H9 (cell line): ENCODE results near the gene PKD1. TPM values are rescaled to one million over a fixed set of nuclear protein-coding genes. Genes with fewer than 3 reads are reported as not detected.

Source experiments
- DNase-seq: peaks from one replicate; pipeline ENCODE4 v3.0.0-alpha.2; 2017
- H2AFZ ChIP-seq: one replicate; pipeline ENCODE4 v1.6.1; 2013; ENCODE audit warnings: mild to moderate bottlenecking, low read length, control low read depth, moderate library complexity
- H2AK5ac ChIP-seq: 2 replicates; pipeline ENCODE4 v1.6.1; 2013; ENCODE audit warnings: low read length, control low read depth, mixed read lengths; ENCODE audit not compliant: insufficient read length
- H2BK120ac ChIP-seq: one replicate; pipeline ENCODE4 v1.6.1; 2013; ENCODE audit warnings: low read depth, mild to moderate bottlenecking, low read length, control low read depth, inconsistent platforms; ENCODE audit not compliant: poor library complexity, severe bottlenecking
- H2BK12ac ChIP-seq: 2 replicates; pipeline ENCODE4 v1.6.1; 2013; ENCODE audit warnings: low read length, control low read depth, mixed read lengths, low read depth; ENCODE audit not compliant: insufficient read length
- H2BK15ac ChIP-seq: 2 replicates; pipeline ENCODE4 v1.6.1; 2013; ENCODE audit warnings: low read depth, low read length, control low read depth
- H2BK20ac ChIP-seq: one replicate; pipeline ENCODE4 v1.6.1; 2013; ENCODE audit warnings: low read depth, mild to moderate bottlenecking, low read length, control low read depth, inconsistent platforms; ENCODE audit not compliant: poor library complexity, severe bottlenecking
- H2BK5ac ChIP-seq: 2 replicates; pipeline ENCODE4 v1.6.1; 2013; ENCODE audit warnings: low read length, control low read depth, mixed read lengths; ENCODE audit not compliant: insufficient read length
- H3K14ac ChIP-seq: 2 replicates; pipeline ENCODE4 v1.6.1; 2013; ENCODE audit warnings: low read length, control low read depth; ENCODE audit not compliant: insufficient read depth
- H3K18ac ChIP-seq: 2 replicates; pipeline ENCODE4 v1.6.1; 2013; ENCODE audit warnings: low read depth, mild to moderate bottlenecking, mixed read lengths, low read length, control low read depth; ENCODE audit not compliant: insufficient read length
- H3K23ac ChIP-seq: 2 replicates; pipeline ENCODE4 v1.6.1; 2013; ENCODE audit warnings: low read length, control low read depth, mixed read lengths, low read depth; ENCODE audit not compliant: insufficient read length
- H3K23me2 ChIP-seq: 2 replicates; pipeline ENCODE4 v1.6.1; 2013; ENCODE audit warnings: low read depth, mild to moderate bottlenecking, mixed read lengths, low read length, control low read depth; ENCODE audit not compliant: insufficient read length, poor library complexity, severe bottlenecking
- H3K27ac ChIP-seq: 2 replicates; pipeline ENCODE4 v1.5.1; 2013; ENCODE audit warnings: low read length, control low read depth, mixed read lengths, low read depth; ENCODE audit not compliant: insufficient read length
- H3K27me3 ChIP-seq: 2 replicates; pipeline ENCODE4 v1.6.1; 2013; ENCODE audit warnings: low read length, control low read depth, inconsistent platforms; ENCODE audit not compliant: insufficient read depth
- H3K4ac ChIP-seq: 2 replicates; pipeline ENCODE4 v1.6.1; 2013; ENCODE audit warnings: low read depth, mild to moderate bottlenecking, control low read depth, inconsistent platforms, low read length, moderate library complexity
- H3K4me1 ChIP-seq: 2 replicates; pipeline ENCODE4 v1.6.1; 2013; ENCODE audit warnings: low read length, control low read depth, inconsistent platforms; ENCODE audit not compliant: insufficient read depth
- H3K4me2 ChIP-seq: 2 replicates; pipeline ENCODE4 v1.6.1; 2013; ENCODE audit warnings: low read length, control low read depth, mixed read lengths; ENCODE audit not compliant: insufficient read length, insufficient read depth
- H3K56ac ChIP-seq: 2 replicates; pipeline ENCODE4 v1.6.1; 2013; ENCODE audit warnings: low read depth, mild to moderate bottlenecking, mixed read lengths, low read length, control low read depth; ENCODE audit not compliant: insufficient read length
- H3K79me1 ChIP-seq: 2 replicates; pipeline ENCODE4 v1.6.1; 2013; ENCODE audit warnings: low read depth, mild to moderate bottlenecking, moderate library complexity, low read length, control low read depth, inconsistent platforms; ENCODE audit not compliant: insufficient read depth, poor library complexity, severe bottlenecking
- H3K79me2 ChIP-seq: 2 replicates; pipeline ENCODE4 v1.6.1; 2013; ENCODE audit warnings: low read length, control low read depth, inconsistent platforms; ENCODE audit not compliant: insufficient read depth
- H3K9ac ChIP-seq: 2 replicates; pipeline ENCODE4 v1.6.1; 2013; ENCODE audit warnings: low read length, control low read depth, mixed read lengths; ENCODE audit not compliant: insufficient read length; ENCODE audit errors: extremely low read depth
- H3K9me3 ChIP-seq: one replicate; pipeline ENCODE4 v1.6.1; 2013; ENCODE audit warnings: low read depth, low read length, inconsistent platforms; ENCODE audit not compliant: control insufficient read depth
- H3T11ph ChIP-seq: one replicate; pipeline ENCODE4 v1.6.1; 2013; ENCODE audit warnings: mild to moderate bottlenecking, low read length, control low read depth, inconsistent platforms
- H4K20me1 ChIP-seq: one replicate; pipeline ENCODE4 v1.6.1; 2013; ENCODE audit not compliant: control insufficient read depth, insufficient read length, insufficient read depth
- H4K5ac ChIP-seq: 2 replicates; pipeline ENCODE4 v1.6.1; 2013; ENCODE audit warnings: low read depth, mild to moderate bottlenecking, mixed read lengths, low read length, control low read depth; ENCODE audit not compliant: insufficient read length
- H4K8ac ChIP-seq: replicated peaks from 2 replicates; pipeline ENCODE4 v1.6.1; 2013; ENCODE audit warnings: low read length, control low read depth, mixed read lengths, low read depth; ENCODE audit not compliant: insufficient read length
- H4K91ac ChIP-seq: 2 replicates; pipeline ENCODE4 v1.6.1; 2013; ENCODE audit warnings: low read depth, mild to moderate bottlenecking, moderate library complexity, mixed read lengths, low read length, control low read depth; ENCODE audit not compliant: insufficient read length
- H3K27ac Mint-ChIP-seq, 3 experiments: 2 replicates in 2 of 3; 3 replicates in 1 of 3; pipeline ENCODE4 v1.8.0; 2020 to 2021; ENCODE audit warnings: mixed read lengths in 3 of 3, mild to moderate bottlenecking in 1 of 3, moderate library complexity in 1 of 3
- H3K27me3 Mint-ChIP-seq: 2 replicates; pipeline ENCODE4 v1.8.0; 2021; ENCODE audit warnings: low read depth, mild to moderate bottlenecking, moderate library complexity, mixed read lengths
- H3K36me3 Mint-ChIP-seq, 3 experiments: 2 replicates in 2 of 3; 3 replicates in 1 of 3; pipeline ENCODE4 v1.8.0; 2020 to 2021; ENCODE audit warnings: low read depth in 3 of 3, mixed read lengths in 3 of 3; ENCODE audit not compliant: insufficient read depth in 1 of 3
- H3K4me1 Mint-ChIP-seq, 2 experiments: 2 replicates each; pipeline ENCODE4 v1.8.0; 2020; ENCODE audit warnings: mixed read lengths in 2 of 2
- H3K4me3 Mint-ChIP-seq, 2 experiments: 2 replicates in 1 of 2; 3 replicates in 1 of 2; pipeline ENCODE4 v1.8.0; 2020 to 2021; ENCODE audit warnings: mild to moderate bottlenecking in 2 of 2, mixed read lengths in 2 of 2, moderate library complexity in 1 of 2
- H3K9me3 Mint-ChIP-seq, 2 experiments: 2 replicates in 1 of 2; 3 replicates in 1 of 2; pipeline ENCODE4 v1.8.0; 2020; ENCODE audit warnings: mild to moderate bottlenecking in 2 of 2, mixed read lengths in 2 of 2, moderate library complexity in 1 of 2
- CTCF ChIP-seq: fragments of 200-600 bp; sonication (generic); conservative IDR thresholded peaks from 3 replicates; pipeline ENCODE4 v1.8.0; 2021; ENCODE audit warnings: antibody characterized with exemption, mild to moderate bottlenecking
- WGBS: extraction: QIAGEN DNeasy Blood & Tissue Kit; methylation state at CpG from one replicate; pipeline ENCODE4 v1.1.7; 2013; ENCODE audit warnings: missing lambda C conversion rate, low lambda C conversion rate, mixed read lengths; ENCODE audit not compliant: insufficient read length; ENCODE audit errors: extremely low coverage; 5-methylcytosine and 5-hydroxymethylcytosine counted together
- total RNA-seq: library from RNA; stranded (reverse); gene quantifications from 2 replicates; pipeline ENCODE4 v1.2.1, GENCODE V29; 2021

PKD1 gene
- total RNA-seq, 1 experiment from 2014 or later: 88.0 TPM

- no peak for DNase-seq
- no peak overlapping the region for H3K4me2 ChIP-seq
- H3K27me3 Mint-ChIP-seq: no peaks in the 10 kb centered on the region
- peak overlapping the region in 2 of 3 experiments; percentile 55 to 62; a peak in 3 of 7 replicates for H3K27ac Mint-ChIP-seq
- peaks cover 2% of the 10 kb centered on the region for H4K20me1 ChIP-seq
- H2BK15ac ChIP-seq: no peak overlapping the region
- no peak overlapping the region for H3T11ph ChIP-seq
- H3K36me3 Mint-ChIP-seq: peaks cover 10 to 33% (median 22%) of the 10 kb centered on the region in 3 experiments
- peaks cover under 1% of the 10 kb centered on the region for H3K23me2 ChIP-seq
- H3K27ac ChIP-seq: no peak overlapping the region
- no peaks in the 10 kb centered on the region; the same call in 1 of the 2 replicates for H3K4me1 ChIP-seq
- no peak for TF ChIP-seq CTCF
- no peak overlapping the region for H2AK5ac ChIP-seq
- H3K79me2 ChIP-seq: peaks cover 38% of the 10 kb centered on the region; the same call in 1 of the 2 replicates
- H2BK120ac ChIP-seq: no peak overlapping the region
- no peak overlapping the region for H4K91ac ChIP-seq
- H3K23ac ChIP-seq: no peak overlapping the region
- H3K56ac ChIP-seq: no peak overlapping the region
- no peak overlapping the region for H2BK5ac ChIP-seq
- no peaks in the 10 kb centered on the region for H3K27me3 ChIP-seq
- no peak overlapping the region for H2AFZ ChIP-seq
- no peak overlapping the region for H3K18ac ChIP-seq
- no peak overlapping the region for H3K14ac ChIP-seq
- H3K4me1 Mint-ChIP-seq: peaks cover 9 to 22% of the 10 kb centered on the region in 2 experiments
- H3K4me3 Mint-ChIP-seq: no peak overlapping the region
- no peak overlapping the region for H2BK12ac ChIP-seq
- no peaks in the 10 kb centered on the region for H3K9me3 Mint-ChIP-seq
- H4K8ac ChIP-seq: no peak overlapping the region
- H2BK20ac ChIP-seq: no peak overlapping the region
- peaks cover 16% of the 10 kb centered on the region for H3K79me1 ChIP-seq
- H3K9me3 ChIP-seq: no peaks in the 10 kb centered on the region
- H4K5ac ChIP-seq: no peak overlapping the region
- H3K9ac ChIP-seq: no peak overlapping the region
- WGBS: no CpG with 5 or more reads among the region's 10 CpGs
- no peak overlapping the region for H3K4ac ChIP-seq
Observed at GRCh38 chr16:2161911-2162310, 26.2 kb upstream of the PKD1 start.
